Endothelial cell of umbilical vein (primary cell): ENCODE data around the gene DCAF10. TPM values are rescaled to one million over a fixed set of nuclear protein-coding genes. Genes with fewer than 3 reads are reported as not detected.

Experiments used
- BruUV-seq: library from RNA; stranded (reverse); fragments of 400-500 nt; replicated peaks from 2 replicates; lab custom pipeline; 2021; lab: Mats Ljungman, UMichigan
- CTCF ChIA-PET: fragments of 300-600, 350-600 bp; sonication (Branson Sonifier 250); formaldehyde crosslinking; loops from one replicate; lab custom pipeline; 2021; ENCODE audit warnings: antibody characterized with exemption, inconsistent platforms; lab: Charles Lee
- POLR2A ChIA-PET: fragments of 300-600, 350-600 bp; sonication (Branson Sonifier 250); formaldehyde crosslinking; loops from one replicate; lab custom pipeline; 2021; ENCODE audit warnings: antibody characterized with exemption, inconsistent platforms; lab: Charles Lee
- DNase-seq: peaks from one replicate; pipeline ENCODE4 v3.0.0-alpha.2; 2011; ENCODE audit warnings: low read depth, low spot score
- FAIRE-seq: peaks from 2 replicates; lab custom pipeline; 2011; peaks lifted over from hg19 to GRCh38; lab: Jason Lieb, UNC
- H2AFZ ChIP-seq: 2 replicates; pipeline ENCODE4 v1.6.0; 2012; ENCODE audit warnings: low read depth, low read length, control low read depth, inconsistent platforms
- H3K27ac ChIP-seq: 2 replicates; pipeline ENCODE4 v1.5.1; 2011; ENCODE audit warnings: low read depth, mild to moderate bottlenecking, control low read depth, low read length, moderate library complexity; ENCODE audit not compliant: insufficient read depth
- H3K27me3 ChIP-seq, 2 experiments: 2 replicates each; pipeline versions ENCODE4 v1.6.0 to v1.6.1; 2011; ENCODE audit warnings: low read length in 2 of 2, mixed read lengths in 1 of 2; ENCODE audit not compliant: control insufficient read depth in 2 of 2, insufficient read depth in 2 of 2
- H3K36me3 ChIP-seq, 2 experiments: 2 replicates in 1 of 2; 3 replicates in 1 of 2; pipeline ENCODE4 v1.5.1; 2011; ENCODE audit warnings: low read length in 2 of 2, mild to moderate bottlenecking in 1 of 2, moderate library complexity in 1 of 2; ENCODE audit not compliant: control insufficient read depth in 2 of 2, insufficient read depth in 2 of 2; ENCODE audit errors: extremely low read depth in 1 of 2
- H3K4me1 ChIP-seq: 3 replicates; pipeline ENCODE4 v1.5.1; 2011; ENCODE audit warnings: mild to moderate bottlenecking, low read length; ENCODE audit not compliant: control insufficient read depth, insufficient read depth; ENCODE audit errors: extremely low read depth
- H3K4me2 ChIP-seq: 2 replicates; pipeline ENCODE4 v1.6.1; 2011; ENCODE audit warnings: low read length, control low read depth, mixed read lengths; ENCODE audit not compliant: insufficient read depth
- H3K4me3 ChIP-seq, 3 experiments: fragments of 200-600 bp in 1 of 3; sonication (generic), shearing (Covaris generic) in 1 of 3; replicated peaks in 1 of 3; 2 replicates each; pipeline ENCODE4 v1.5.1; 2011 to 2016; ENCODE audit warnings: control low read depth in 3 of 3, low read length in 3 of 3, mild to moderate bottlenecking in 2 of 3, inconsistent platforms in 1 of 3, low read depth in 1 of 3, moderate library complexity in 1 of 3; ENCODE audit not compliant: insufficient read depth in 1 of 3
- H3K79me2 ChIP-seq: 2 replicates; pipeline ENCODE4 v1.6.0; 2012; ENCODE audit warnings: low read length, inconsistent platforms; ENCODE audit not compliant: control insufficient read depth, insufficient read depth
- H3K9ac ChIP-seq: replicated peaks from 2 replicates; pipeline ENCODE3; 2011; ENCODE audit warnings: low read length, control low read depth; ENCODE audit not compliant: insufficient read depth; ENCODE audit errors: extremely low read depth
- H3K9me1 ChIP-seq: replicated peaks from 3 replicates; pipeline ENCODE4 v1.6.0; 2011; ENCODE audit warnings: mild to moderate bottlenecking, low read length; ENCODE audit not compliant: control insufficient read depth, insufficient read depth; ENCODE audit errors: extremely low read depth
- H3K9me3 ChIP-seq: replicated peaks from 2 replicates; pipeline ENCODE4 v1.5.1; 2012; ENCODE audit warnings: low read length, inconsistent platforms; ENCODE audit not compliant: control insufficient read depth, insufficient read depth
- H4K20me1 ChIP-seq: replicated peaks from 2 replicates; pipeline ENCODE3; 2011; ENCODE audit warnings: mild to moderate bottlenecking, low read length; ENCODE audit not compliant: control insufficient read depth, insufficient read depth; ENCODE audit errors: extremely low read depth
- EZH2 ChIP-seq: IDR thresholded peaks from 2 replicates; pipeline ENCODE4 v1.6.1; 2012; ENCODE audit warnings: borderline replicate concordance, low read depth, mild to moderate bottlenecking, moderate library complexity, low read length, inconsistent platforms; ENCODE audit not compliant: severe bottlenecking
- FOS ChIP-seq: IDR thresholded peaks from 2 replicates; pipeline ENCODE4 v1.6.1; 2011; ENCODE audit warnings: mild to moderate bottlenecking, low read length, moderate library complexity, borderline replicate concordance; ENCODE audit not compliant: insufficient read depth
- GATA2 ChIP-seq: IDR thresholded peaks from 2 replicates; pipeline ENCODE4 v1.7.0; 2011; ENCODE audit warnings: low read depth, mild to moderate bottlenecking, moderate library complexity, mixed read lengths, low read length; ENCODE audit not compliant: insufficient read length, insufficient read depth
- JUN ChIP-seq: IDR thresholded peaks from 2 replicates; pipeline ENCODE4 v1.6.1; 2011; ENCODE audit warnings: borderline replicate concordance, low read depth; ENCODE audit not compliant: insufficient read length, insufficient read depth
- MYC ChIP-seq: IDR thresholded peaks from one replicate; pipeline ENCODE4 v1.6.1; 2011; ENCODE audit warnings: mild to moderate bottlenecking, low read depth, low read length
- POLR2A ChIP-seq: IDR thresholded peaks from 2 replicates; pipeline ENCODE4 v1.6.1; 2012; ENCODE audit warnings: low read depth, mild to moderate bottlenecking, control low read depth, low read length
- POLR2AphosphoS5 ChIP-seq: IDR thresholded peaks from 2 replicates; pipeline ENCODE4 v1.6.1; 2012; ENCODE audit warnings: low read depth, mild to moderate bottlenecking, control low read depth, low read length, moderate library complexity; ENCODE audit not compliant: insufficient read depth
- dilution Hi-C: fragments of 300-500 bp; cut with MboI; formaldehyde crosslinking; loops from one replicate; pipeline ENCODE4 v1.15.0; 2019; ENCODE audit warnings: low sequenced_read_pairs; ENCODE audit not compliant: extremely low pct_ligation_motif_present
- intact Hi-C: fragments of 100-400 bp; cut with micrococcal nuclease; formaldehyde crosslinking; loops from one replicate; pipeline ENCODE4 v1.10.0; 2022
- polyA plus RNA-seq, 4 experiments: library from polyadenylated mRNA; depleted of rRNA in 3 of 4; stranded (reverse) in 3 of 4; unstranded in 1 of 4; fragments of >200 nt; gene quantifications; 2 replicates each; pipeline versions ENCODE4 v1.2.1 to v1.2.3, GENCODE V29; 2011 to 2012; ENCODE audit warnings: missing spikeins in 1 of 4
- total RNA-seq: library from RNA; stranded (reverse); gene quantifications from 2 replicates; pipeline ENCODE4 v1.2.3, GENCODE V29; 2021
- TF ChIP-seq, protein P1 (sequence below): IDR thresholded peaks from 2 replicates; pipeline ENCODE4 v1.6.1; 2011; ENCODE audit not compliant: insufficient read depth, insufficient read length
- TF ChIP-seq, protein P2 (sequence below), 2 donors: IDR thresholded peaks; 1 replicate in 1 of 2; 2 replicates in 1 of 2; pipeline ENCODE4 v1.5.1; 2011; ENCODE audit warnings: low read length in 2 of 2, mild to moderate bottlenecking in 2 of 2, moderate library complexity in 2 of 2, control low read depth in 1 of 2, inconsistent platforms in 1 of 2, low read depth in 1 of 2; ENCODE audit not compliant: insufficient read depth in 1 of 2; ENCODE audit errors: extremely low read depth in 1 of 2

DCAF10 gene
- total and polyA plus RNA-seq, 2 donors (not counting 3 experiments of a cell fraction or from before 2014, with no cell fraction given) = 13.1 to 21.5 TPM

DNA sequence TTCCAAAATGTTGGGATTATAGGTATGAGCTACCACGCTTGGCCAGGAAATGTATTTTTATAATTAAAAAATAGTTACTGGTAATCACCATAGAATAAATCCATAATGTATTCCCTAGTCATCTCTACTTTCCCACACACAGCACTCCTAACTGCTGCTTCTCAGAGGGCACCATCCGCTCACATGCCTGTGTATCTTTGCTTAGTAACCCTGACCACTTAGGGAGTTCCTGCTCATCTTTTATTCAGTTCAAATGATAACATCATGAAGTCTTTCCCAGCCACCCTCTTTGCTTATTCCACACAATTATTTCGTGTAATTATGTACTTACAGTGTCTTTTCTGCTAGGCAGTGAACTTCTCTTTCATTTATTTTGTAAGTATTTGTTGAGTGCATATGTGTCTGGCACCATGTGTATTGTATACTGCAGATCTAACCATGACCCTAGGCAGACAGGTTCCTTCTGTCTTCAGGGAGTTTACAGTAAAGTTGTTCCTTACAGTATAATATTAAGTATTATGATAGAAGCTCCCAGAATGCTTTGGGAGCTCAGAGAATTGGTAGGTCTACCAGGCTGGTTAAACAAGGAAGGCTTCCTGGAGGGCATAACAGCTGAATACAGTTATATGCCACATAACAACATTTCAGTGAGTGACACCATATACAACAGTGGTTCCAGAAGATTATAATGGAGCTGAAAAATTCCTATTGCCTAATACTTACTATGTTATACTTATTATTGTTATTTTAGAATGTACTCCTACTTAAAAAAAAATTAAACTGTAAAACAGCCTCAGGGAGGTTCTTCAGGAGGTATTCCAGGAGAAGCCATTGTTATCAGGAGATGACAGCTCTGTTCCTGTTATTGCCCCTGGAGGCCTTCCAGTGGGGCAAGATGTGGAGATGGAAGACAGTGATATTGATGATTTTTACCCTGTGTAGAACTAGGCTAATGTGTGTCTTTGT is 39.2 kb downstream of the DCAF10 start:
- Histone ChIP-seq H3K9me3 (no peaks in the 10 kb centered on the region), H3K36me3 (peaks cover 0 to 1% of the 10 kb centered on the region in 2 experiments), H3K27me3 (no peaks in the 10 kb centered on the region), H3K27ac (no peak overlapping the region), H3K79me2 (peaks cover 4% of the 10 kb centered on the region), H3K4me1 (peaks cover 14% of the 10 kb centered on the region), H3K4me2 (no peak overlapping the region), H2AFZ (no peak overlapping the region), H3K4me3 (no peak overlapping the region), H4K20me1 (no peaks in the 10 kb centered on the region), H3K9me1 (peaks cover 4% of the 10 kb centered on the region), H3K9ac (no peak overlapping the region)
- DNase-seq = peak; percentile 41
- dilution Hi-C loops (no loop called here), intact Hi-C loops (no loop called here)
- CTCF ChIA-PET = interaction anchor here (0.9 to 2.4 kb wide), 4 partner anchors 13 to 21 kb away, joined by 3 to 8 read pairs (median 4); no protein-coding TSS in a partner anchor
- POLR2A ChIA-PET = interaction anchor here (0.6 kb wide), 1 partner anchor 374 kb away, joined by 3 read pairs; the partner anchor contains the start of gene ZBTB5
- TF ChIP-seq JUN (no peak), GATA2 (peak; percentile 22)
- no TSS peak for BruUV-seq
- FAIRE-seq = no peak

DNA sequence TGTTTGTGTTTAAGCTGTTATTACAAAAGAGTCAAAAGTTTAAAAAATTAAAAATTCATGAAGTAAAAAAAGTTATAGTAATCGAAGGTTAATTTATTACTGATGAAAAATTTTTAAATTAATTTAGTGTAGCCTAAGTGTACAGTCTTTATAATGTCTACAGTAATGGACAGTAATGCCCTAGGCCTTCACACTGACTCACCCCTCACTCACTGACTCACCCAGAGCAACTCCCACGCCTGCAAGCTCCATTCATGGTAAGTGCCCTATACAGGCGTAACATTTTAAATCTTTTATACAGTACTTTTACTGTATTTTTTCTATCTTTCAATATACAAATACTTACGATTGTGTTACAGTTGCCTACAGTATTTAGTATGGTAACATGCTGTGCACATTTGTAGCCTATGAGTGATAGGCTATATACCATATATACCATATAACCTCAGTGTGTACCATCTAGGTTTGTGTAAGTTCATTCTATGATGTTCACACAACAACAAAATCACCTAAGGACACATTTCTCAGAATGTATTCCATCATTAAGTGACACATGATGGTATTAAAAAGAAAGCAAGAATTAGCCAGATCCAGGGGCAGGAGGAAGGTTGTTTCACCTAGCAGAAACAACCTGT is 40.1 kb downstream of the DCAF10 start:
- CTCF ChIA-PET = interaction anchor here (0.9 to 2.4 kb wide), 3 partner anchors 12 to 18 kb away, joined by 3 to 8 read pairs (median 5); no protein-coding TSS in a partner anchor
- dilution Hi-C loops (no loop called here), intact Hi-C loops (no loop called here)
- peaks cover 0 to 1% of the 10 kb centered on the region in 2 experiments for H3K36me3 ChIP-seq
- H2AFZ ChIP-seq = no peak overlapping the region
- no peak overlapping the region for H3K9ac ChIP-seq
- POLR2A ChIA-PET = interaction anchor here (0.6 kb wide), 1 partner anchor 375 kb away, joined by 3 read pairs; the partner anchor contains the start of gene ZBTB5
- peaks cover 4% of the 10 kb centered on the region for H3K79me2 ChIP-seq
- BruUV-seq = no TSS peak
- peaks cover 4% of the 10 kb centered on the region for H3K9me1 ChIP-seq
- H3K27me3 ChIP-seq = no peaks in the 10 kb centered on the region
- H3K27ac ChIP-seq = no peak overlapping the region
- TF ChIP-seq, protein P1, sequence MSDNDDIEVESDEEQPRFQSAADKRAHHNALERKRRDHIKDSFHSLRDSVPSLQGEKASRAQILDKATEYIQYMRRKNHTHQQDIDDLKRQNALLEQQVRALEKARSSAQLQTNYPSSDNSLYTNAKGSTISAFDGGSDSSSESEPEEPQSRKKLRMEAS = no peak
- TF ChIP-seq, protein P2, sequence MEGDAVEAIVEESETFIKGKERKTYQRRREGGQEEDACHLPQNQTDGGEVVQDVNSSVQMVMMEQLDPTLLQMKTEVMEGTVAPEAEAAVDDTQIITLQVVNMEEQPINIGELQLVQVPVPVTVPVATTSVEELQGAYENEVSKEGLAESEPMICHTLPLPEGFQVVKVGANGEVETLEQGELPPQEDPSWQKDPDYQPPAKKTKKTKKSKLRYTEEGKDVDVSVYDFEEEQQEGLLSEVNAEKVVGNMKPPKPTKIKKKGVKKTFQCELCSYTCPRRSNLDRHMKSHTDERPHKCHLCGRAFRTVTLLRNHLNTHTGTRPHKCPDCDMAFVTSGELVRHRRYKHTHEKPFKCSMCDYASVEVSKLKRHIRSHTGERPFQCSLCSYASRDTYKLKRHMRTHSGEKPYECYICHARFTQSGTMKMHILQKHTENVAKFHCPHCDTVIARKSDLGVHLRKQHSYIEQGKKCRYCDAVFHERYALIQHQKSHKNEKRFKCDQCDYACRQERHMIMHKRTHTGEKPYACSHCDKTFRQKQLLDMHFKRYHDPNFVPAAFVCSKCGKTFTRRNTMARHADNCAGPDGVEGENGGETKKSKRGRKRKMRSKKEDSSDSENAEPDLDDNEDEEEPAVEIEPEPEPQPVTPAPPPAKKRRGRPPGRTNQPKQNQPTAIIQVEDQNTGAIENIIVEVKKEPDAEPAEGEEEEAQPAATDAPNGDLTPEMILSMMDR (IDR thresholded peaks at IDR 0.05; ENCODE audit: extremely low read depth in 1 of 2, insufficient read depth in 1 of 2, low read depth in 1 of 2, low read length in 2 of 2) = no peak
- no peak for TF ChIP-seq POLR2AphosphoS5
- TF ChIP-seq POLR2A = no peak
- TF ChIP-seq MYC = no peak
- TF ChIP-seq JUN = peak; percentile 41
- peak; percentile 92 for TF ChIP-seq FOS
- TF ChIP-seq GATA2 = no peak
- TF ChIP-seq EZH2 = no peak
- no peaks in the 10 kb centered on the region for H4K20me1 ChIP-seq
- DNase-seq = peak; percentile 47
- no peak overlapping the region for H3K4me2 ChIP-seq
- FAIRE-seq = no peak
- no peaks in the 10 kb centered on the region for H3K9me3 ChIP-seq
- no peak overlapping the region for H3K4me3 ChIP-seq
- H3K4me1 ChIP-seq = peaks cover 14% of the 10 kb centered on the region
